OCI-LY7 (cell line): ENCODE measurements around the gene TTC31. TPM values are rescaled to one million over a fixed set of nuclear protein-coding genes. Genes with fewer than 3 reads are reported as not detected.

Source experiments
- BruUV-seq: library from RNA; stranded (reverse); fragments of 400-500 nt; replicated peaks from 2 replicates; lab custom pipeline; 2021; lab: Mats Ljungman, UMichigan
- CTCF ChIA-PET: fragments of 300-600 bp; sonication (Branson Sonifier 250); formaldehyde crosslinking; loops from one replicate; lab custom pipeline; 2022; ENCODE audit warnings: antibody characterized with exemption; ENCODE audit not compliant: unreplicated experiment; lab: Charles Lee
- POLR2A ChIA-PET: fragments of 300-600 bp; sonication (Branson Sonifier 250); formaldehyde crosslinking; loops from one replicate; lab custom pipeline; 2022; ENCODE audit warnings: antibody characterized with exemption; lab: Charles Lee
- DNase-seq: peaks from one replicate; pipeline ENCODE4 v3.0.0-alpha.2; 2015; ENCODE audit warnings: low spot score
- H2AFZ ChIP-seq: fragments of 200-600 bp; sonication (generic), shearing (Covaris generic); 2 replicates; pipeline ENCODE4 v1.6.1; 2014; ENCODE audit warnings: mild to moderate bottlenecking, antibody characterized with exemption, low read length, moderate library complexity
- H3K27ac ChIP-seq: fragments of 200-600 bp; sonication (generic); 2 replicates; pipeline ENCODE4 v1.5.1; 2014; ENCODE audit warnings: mixed run types, low read depth, mild to moderate bottlenecking, moderate library complexity, low read length, inconsistent platforms; ENCODE audit not compliant: poor library complexity, severe bottlenecking
- H3K36me3 ChIP-seq: fragments of 200-600 bp; sonication (generic); 2 replicates; pipeline ENCODE4 v1.6.1; 2014; ENCODE audit warnings: mild to moderate bottlenecking, antibody characterized with exemption, low read length, moderate library complexity, mixed read lengths; ENCODE audit not compliant: insufficient read depth
- H3K4me1 ChIP-seq: fragments of 200-600 bp; sonication (generic); 2 replicates; pipeline ENCODE4 v1.5.1; 2014; ENCODE audit warnings: mild to moderate bottlenecking, low read length; ENCODE audit not compliant: insufficient read depth, poor library complexity, severe bottlenecking
- H3K4me2 ChIP-seq: fragments of 200-600 bp; sonication (generic); 2 replicates; pipeline ENCODE4 v1.6.1; 2014; ENCODE audit warnings: mild to moderate bottlenecking, low read length
- H3K4me3 ChIP-seq: fragments of 200-600 bp; sonication (generic); 2 replicates; pipeline ENCODE4 v1.5.1; 2014; ENCODE audit warnings: mild to moderate bottlenecking, low read depth, low read length; ENCODE audit not compliant: poor library complexity, severe bottlenecking
- H3K79me2 ChIP-seq: fragments of 200-600 bp; sonication (generic); 2 replicates; pipeline ENCODE4 v1.6.1; 2016; ENCODE audit warnings: low read depth, mild to moderate bottlenecking, low read length, moderate library complexity, mixed read lengths; ENCODE audit not compliant: insufficient read depth
- H3K9me2 ChIP-seq: fragments of 200-600 bp; sonication (generic); 2 replicates; pipeline ENCODE4 v1.6.1; 2016; ENCODE audit warnings: mild to moderate bottlenecking, low read length, mixed read lengths; ENCODE audit not compliant: insufficient read depth
- H3K9me3 ChIP-seq: fragments of 200-600 bp; sonication (generic); 2 replicates; pipeline ENCODE4 v1.6.1; 2014; ENCODE audit warnings: mild to moderate bottlenecking, mixed run types, low read length, mixed read lengths
- H4K20me1 ChIP-seq: fragments of 200-600 bp; sonication (generic); 2 replicates; pipeline ENCODE4 v1.6.1; 2014; ENCODE audit warnings: mild to moderate bottlenecking, antibody characterized with exemption, low read length, moderate library complexity, mixed read lengths; ENCODE audit not compliant: insufficient read depth
- EZH2phosphoT487 ChIP-seq: fragments of 200-600 bp; sonication (generic); IDR thresholded peaks from 2 replicates; pipeline ENCODE4 v1.6.1; 2018; ENCODE audit warnings: low read depth, borderline replicate concordance, mild to moderate bottlenecking, mixed run types, antibody characterized with exemption, low read length, moderate library complexity, mixed read lengths
- intact Hi-C: fragments of 100-400 bp; cut with micrococcal nuclease; formaldehyde crosslinking; loops from one replicate; pipeline ENCODE4 v1.10.0; 2022; ENCODE audit not compliant: unreplicated experiment
- total RNA-seq, 2 experiments: library from RNA; depleted of rRNA in 1 of 2; stranded (reverse); fragments of >200 nt in 1 of 2; shearing (Covaris generic) in 1 of 2; gene quantifications; 2 replicates each; pipeline ENCODE4 v1.2.3, GENCODE V29; 2014 to 2022
- TF ChIP-seq, protein P1 (sequence below): fragments of 200-600 bp; sonication (generic); conservative IDR thresholded peaks from 2 replicates; pipeline ENCODE4 v1.5.1; 2014; ENCODE audit warnings: mild to moderate bottlenecking, antibody characterized with exemption, low read length, moderate library complexity, mixed read lengths

TTC31 gene
- total RNA-seq, 2 experiments from 2014 or later: 31.5 to 34.6 TPM

DNA sequence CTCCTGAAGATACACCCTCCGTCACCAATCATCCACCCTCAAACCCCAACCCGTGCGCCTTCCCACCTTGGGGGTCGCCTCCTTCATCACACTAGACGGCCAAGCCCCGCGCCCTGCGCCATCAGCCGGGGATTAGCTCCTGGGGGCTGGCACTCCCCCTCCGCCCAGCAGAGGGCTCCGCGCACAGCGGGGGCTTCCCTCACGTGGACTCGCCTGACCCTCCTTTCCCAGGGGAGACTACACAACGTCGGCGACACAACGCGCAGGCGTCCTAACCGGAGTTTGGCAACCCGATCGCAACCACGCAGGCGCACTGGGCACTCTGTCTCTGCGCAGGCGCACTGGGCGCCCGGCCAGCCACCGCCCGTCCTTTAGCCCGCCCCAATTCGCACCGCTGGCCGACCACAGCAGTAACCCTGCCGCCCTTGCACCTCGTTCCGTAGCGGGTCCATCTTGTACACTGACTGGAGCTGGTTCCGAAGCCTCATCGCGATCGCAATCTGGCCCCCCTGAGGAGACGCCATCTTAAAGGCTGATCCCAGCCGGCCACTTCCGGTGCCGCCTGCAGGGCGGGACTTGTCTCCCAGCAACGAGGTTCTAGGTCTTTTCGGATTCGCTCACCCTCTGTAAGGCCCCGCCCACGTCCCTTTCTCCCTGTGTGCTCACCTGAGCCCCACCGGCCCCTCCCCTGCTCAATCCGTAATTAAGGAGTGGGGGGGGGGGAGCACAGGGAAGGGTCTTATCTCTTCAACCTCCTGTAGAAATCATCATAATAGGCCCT, 24.5 kb downstream of the TTC31 start, which contains the start of gene PCGF1:
Gene PCGF1, minus strand, starts transcription at position 551 of the 781 bp plus-strand sequence. Its CDS starts 27 bp downstream, at position 524.
- POLR2A ChIA-PET: interaction anchor here (0.7 to 1.0 kb wide), 3 partner anchors 13 to 78 kb away, joined by 3 to 4 read pairs (median 3); no protein-coding TSS in a partner anchor
- Histone ChIP-seq H3K4me1 (peaks cover 25% of the 10 kb centered on the region), H3K36me3 (peaks cover 15% of the 10 kb centered on the region), H2AFZ (peak within 1 kb of the TSS; percentile 95), H3K4me3 (peak within 1 kb of the TSS; percentile 77), H3K79me2 (peaks cover 5% of the 10 kb centered on the region; the same call in 1 of the 2 replicates), H3K27ac (peak within 1 kb of the TSS; percentile 81), H4K20me1 (no peaks in the 10 kb centered on the region), H3K4me2 (peak within 1 kb of the TSS; percentile 96), H3K9me3 (no peaks in the 10 kb centered on the region), H3K9me2 (no peaks in the 10 kb centered on the region)
- TF ChIP-seq, protein P1, sequence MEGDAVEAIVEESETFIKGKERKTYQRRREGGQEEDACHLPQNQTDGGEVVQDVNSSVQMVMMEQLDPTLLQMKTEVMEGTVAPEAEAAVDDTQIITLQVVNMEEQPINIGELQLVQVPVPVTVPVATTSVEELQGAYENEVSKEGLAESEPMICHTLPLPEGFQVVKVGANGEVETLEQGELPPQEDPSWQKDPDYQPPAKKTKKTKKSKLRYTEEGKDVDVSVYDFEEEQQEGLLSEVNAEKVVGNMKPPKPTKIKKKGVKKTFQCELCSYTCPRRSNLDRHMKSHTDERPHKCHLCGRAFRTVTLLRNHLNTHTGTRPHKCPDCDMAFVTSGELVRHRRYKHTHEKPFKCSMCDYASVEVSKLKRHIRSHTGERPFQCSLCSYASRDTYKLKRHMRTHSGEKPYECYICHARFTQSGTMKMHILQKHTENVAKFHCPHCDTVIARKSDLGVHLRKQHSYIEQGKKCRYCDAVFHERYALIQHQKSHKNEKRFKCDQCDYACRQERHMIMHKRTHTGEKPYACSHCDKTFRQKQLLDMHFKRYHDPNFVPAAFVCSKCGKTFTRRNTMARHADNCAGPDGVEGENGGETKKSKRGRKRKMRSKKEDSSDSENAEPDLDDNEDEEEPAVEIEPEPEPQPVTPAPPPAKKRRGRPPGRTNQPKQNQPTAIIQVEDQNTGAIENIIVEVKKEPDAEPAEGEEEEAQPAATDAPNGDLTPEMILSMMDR: peak; percentile 76
- TF ChIP-seq EZH2phosphoT487: no peak
- CTCF ChIA-PET: interaction anchor here (0.6 to 1.2 kb wide), 3 partner anchors 24 to 81 kb away, joined by 3 to 4 read pairs (median 3); no protein-coding TSS in a partner anchor
- intact Hi-C loops: loop anchor here (1.0 kb wide), 3 partner anchors 22 to 80 kb away; partner anchors contain the start of genes AUP1, HTRA2 and TTC31
- no TSS peak for BruUV-seq
- peak; percentile 99 for DNase-seq

DNA sequence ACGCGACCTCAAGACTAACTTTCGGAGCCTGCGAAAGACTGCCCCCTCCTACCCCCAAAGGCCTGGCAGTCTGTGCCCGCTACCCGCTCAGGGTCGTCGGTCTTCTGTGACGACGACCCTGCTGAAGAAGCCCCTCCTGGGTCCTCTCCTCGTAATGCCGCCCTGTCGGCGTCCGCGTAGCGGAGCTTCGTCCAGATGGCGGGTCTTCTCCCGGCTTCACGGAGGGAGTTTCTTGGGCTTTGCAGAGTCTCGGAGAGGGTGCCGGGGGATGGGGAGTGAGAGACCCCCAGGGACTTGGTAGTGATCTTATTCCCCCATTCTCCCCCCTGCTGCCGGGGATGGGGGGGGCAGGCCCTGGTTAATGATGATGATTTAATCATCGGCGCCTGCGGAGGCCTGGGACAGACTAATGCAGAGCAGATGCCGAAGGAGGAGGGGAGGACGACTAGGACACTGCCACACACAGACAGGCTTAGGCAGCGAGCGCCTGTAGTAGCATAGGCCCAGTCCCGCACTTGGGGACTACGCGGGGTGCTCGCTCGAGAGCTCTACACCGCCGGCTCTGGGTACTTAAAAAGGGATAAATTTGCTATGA, 25.1 kb downstream of the TTC31 start:
- ChIA-PET POLR2A (interaction anchor here (1.1 kb wide), 1 partner anchor 50 kb away, joined by 3 read pairs; the partner anchor contains the start of gene WBP1), CTCF (interaction anchor here (1.2 to 1.4 kb wide), 2 partner anchors 14 to 24 kb away, joined by 3 to 4 read pairs; no protein-coding TSS in a partner anchor)
- peaks cover 15% of the 10 kb centered on the region for H3K36me3 ChIP-seq
- peak overlapping the region; percentile 77 for H3K4me3 ChIP-seq
- DNase-seq: no peak
- peaks cover 5% of the 10 kb centered on the region; the same call in 1 of the 2 replicates for H3K79me2 ChIP-seq
- BruUV-seq: no TSS peak
- H2AFZ ChIP-seq: peak overlapping the region; percentile 95
- peak overlapping the region; percentile 81 for H3K27ac ChIP-seq
- H3K4me2 ChIP-seq: peak overlapping the region; percentile 96
- no peaks in the 10 kb centered on the region for H3K9me2 ChIP-seq
- intact Hi-C loops: loop anchor here (1.0 kb wide), 3 partner anchors 21 to 79 kb away; partner anchors contain the start of genes AUP1, HTRA2 and TTC31
- H3K4me1 ChIP-seq: peaks cover 21% of the 10 kb centered on the region
- no peaks in the 10 kb centered on the region for H3K9me3 ChIP-seq
- TF ChIP-seq, protein P1: no peak
- no peak for TF ChIP-seq EZH2phosphoT487
- H4K20me1 ChIP-seq: no peaks in the 10 kb centered on the region
